Mesendoderm (in vitro differentiated cells): ENCODE data around the gene ZNF189.

Experiments used
- DNase-seq: peaks from one replicate; pipeline ENCODE4 v3.0.0; 2013
- H2AK5ac ChIP-seq: 2 replicates; pipeline ENCODE4 v1.6.1; 2013; ENCODE audit warnings: low read length, inconsistent platforms
- H2BK120ac ChIP-seq: 2 replicates; pipeline ENCODE4 v1.6.1; 2013; ENCODE audit warnings: low read depth, mild to moderate bottlenecking, low read length, moderate library complexity, mixed read lengths
- H2BK15ac ChIP-seq: replicated peaks from 2 replicates; pipeline ENCODE4 v1.6.1; 2013; ENCODE audit warnings: low read depth, mild to moderate bottlenecking, moderate library complexity
- H2BK5ac ChIP-seq: 2 replicates; pipeline ENCODE4 v1.6.1; 2013; ENCODE audit warnings: low read length, inconsistent platforms
- H3K18ac ChIP-seq: 2 replicates; pipeline ENCODE4 v1.6.1; 2013; ENCODE audit warnings: mild to moderate bottlenecking, low read length, mixed read lengths
- H3K23ac ChIP-seq: one replicate; pipeline ENCODE4 v1.6.1; 2013; ENCODE audit warnings: low read length
- H3K27ac ChIP-seq: 2 replicates; pipeline ENCODE4 v1.5.1; 2013; ENCODE audit warnings: low read depth, mild to moderate bottlenecking, inconsistent platforms, low read length, moderate library complexity
- H3K27me3 ChIP-seq: 2 replicates; pipeline ENCODE4 v1.6.1; 2013; ENCODE audit warnings: low read length, control low read depth, mild to moderate bottlenecking, inconsistent platforms; ENCODE audit not compliant: insufficient read depth, poor library complexity
- H3K36me3 ChIP-seq: 2 replicates; pipeline ENCODE4 v1.6.1; 2013; ENCODE audit warnings: low read length, inconsistent platforms; ENCODE audit not compliant: control insufficient read depth, insufficient read depth
- H3K4ac ChIP-seq: one replicate; pipeline ENCODE4 v1.6.1; 2013; ENCODE audit warnings: low read depth, mild to moderate bottlenecking, low read length, moderate library complexity
- H3K4me1 ChIP-seq: 2 replicates; pipeline ENCODE4 v1.6.1; 2013; ENCODE audit warnings: low read depth, low read length, inconsistent platforms; ENCODE audit not compliant: control insufficient read depth
- H3K4me2 ChIP-seq: 2 replicates; pipeline ENCODE4 v1.6.1; 2013; ENCODE audit warnings: low read length
- H3K4me3 ChIP-seq: 2 replicates; pipeline ENCODE4 v1.5.1; 2013; ENCODE audit warnings: mild to moderate bottlenecking, low read length
- H3K56ac ChIP-seq: one replicate; pipeline ENCODE4 v1.6.1; 2013; ENCODE audit warnings: low read length
- H3K79me1 ChIP-seq: 2 replicates; pipeline ENCODE4 v1.6.1; 2013; ENCODE audit warnings: low read length, inconsistent platforms
- H3K79me2 ChIP-seq: 2 replicates; pipeline ENCODE4 v1.6.1; 2013; ENCODE audit warnings: mild to moderate bottlenecking, low read length; ENCODE audit not compliant: control insufficient read depth, insufficient read depth
- H3K9ac ChIP-seq: 2 replicates; pipeline ENCODE4 v1.6.1; 2013; ENCODE audit warnings: low read length, inconsistent platforms
- H4K5ac ChIP-seq: one replicate; pipeline ENCODE4 v1.6.1; 2013; ENCODE audit warnings: low read length
- H4K8ac ChIP-seq: one replicate; pipeline ENCODE4 v1.6.1; 2013; ENCODE audit warnings: low read depth, mild to moderate bottlenecking, control low read depth, low read length, moderate library complexity
- WGBS: extraction: QIAGEN DNeasy Blood & Tissue Kit; methylation state at CpG from one replicate; pipeline ENCODE4 v1.1.7; 2013; ENCODE audit warnings: low lambda C conversion rate, missing lambda C conversion rate; ENCODE audit not compliant: insufficient coverage; ENCODE audit errors: extremely low coverage; 5-methylcytosine and 5-hydroxymethylcytosine counted together

Gene ZNF189

GRCh38 chr9:101354765-101355708 is 43.6 kb upstream of the ZNF189 start:
- Histone ChIP-seq H3K18ac (no peak overlapping the region), H4K5ac (no peak overlapping the region), H3K56ac (no peak overlapping the region), H3K4ac (no peak overlapping the region), H3K36me3 (no peaks in the 10 kb centered on the region), H3K4me1 (no peaks in the 10 kb centered on the region), H4K8ac (no peak overlapping the region), H3K23ac (no peak overlapping the region), H3K4me2 (no peak overlapping the region), H3K79me1 (no peaks in the 10 kb centered on the region), H3K4me3 (no peak overlapping the region), H3K27me3 (no peaks in the 10 kb centered on the region), H3K79me2 (no peaks in the 10 kb centered on the region), H3K9ac (no peak overlapping the region), H2BK5ac (no peak overlapping the region), H2AK5ac (no peak overlapping the region), H2BK120ac (no peak overlapping the region), H3K27ac (no peak overlapping the region), H2BK15ac (no peak overlapping the region)
- DNase-seq, result no peak
- no CpG with 5 or more reads among the region's 7 CpGs for WGBS

- no peak overlapping the region for H3K23ac ChIP-seq
- WGBS, result no CpG with 5 or more reads among the region's 1 CpG
- no peaks in the 10 kb centered on the region for H3K36me3 ChIP-seq
- no peak overlapping the region for H2BK15ac ChIP-seq
- no peaks in the 10 kb centered on the region for H3K4me1 ChIP-seq
- no peak overlapping the region for H3K56ac ChIP-seq
- H3K27me3 ChIP-seq, result no peaks in the 10 kb centered on the region
- no peak overlapping the region for H3K18ac ChIP-seq
- no peaks in the 10 kb centered on the region for H3K79me2 ChIP-seq
- no peak overlapping the region for H3K4me2 ChIP-seq
- no peak overlapping the region for H4K8ac ChIP-seq
- H3K4ac ChIP-seq, result no peak overlapping the region
- DNase-seq, result no peak
- H2BK5ac ChIP-seq, result no peak overlapping the region
- H3K9ac ChIP-seq, result no peak overlapping the region
- H2AK5ac ChIP-seq, result no peak overlapping the region
- no peak overlapping the region for H3K4me3 ChIP-seq
- no peak overlapping the region for H2BK120ac ChIP-seq
- H4K5ac ChIP-seq, result no peak overlapping the region
- no peak overlapping the region for H3K27ac ChIP-seq
- no peaks in the 10 kb centered on the region for H3K79me1 ChIP-seq
These were observed 42.0 kb upstream of the ZNF189 start for GRCh38 chr9:101356619-101357018.

GRCh38 chr9:101359679-101360078 is 39.0 kb upstream of the ZNF189 start:
- H2BK120ac ChIP-seq, result no peak overlapping the region
- no peak overlapping the region for H3K4me3 ChIP-seq
- H4K5ac ChIP-seq, result no peak overlapping the region
- no peak overlapping the region for H3K56ac ChIP-seq
- H2BK5ac ChIP-seq, result no peak overlapping the region
- H3K4me1 ChIP-seq, result no peaks in the 10 kb centered on the region
- no peaks in the 10 kb centered on the region for H3K79me2 ChIP-seq
- H3K79me1 ChIP-seq, result no peaks in the 10 kb centered on the region
- no peak overlapping the region for H3K23ac ChIP-seq
- no peak overlapping the region for H3K18ac ChIP-seq
- no peak for DNase-seq
- H3K36me3 ChIP-seq, result no peaks in the 10 kb centered on the region
- H3K4me2 ChIP-seq, result no peak overlapping the region
- no peak overlapping the region for H2AK5ac ChIP-seq
- no peak overlapping the region for H3K27ac ChIP-seq
- H2BK15ac ChIP-seq, result no peak overlapping the region
- no peak overlapping the region for H3K9ac ChIP-seq
- no CpG with 5 or more reads among the region's 1 CpG for WGBS
- no peak overlapping the region for H3K4ac ChIP-seq
- no peak overlapping the region for H4K8ac ChIP-seq
- no peaks in the 10 kb centered on the region for H3K27me3 ChIP-seq

GRCh38 chr9:101360647-101361046 is 38.0 kb upstream of the ZNF189 start:
- Histone ChIP-seq H2BK120ac (no peak overlapping the region), H3K27me3 (no peaks in the 10 kb centered on the region), H3K79me1 (no peaks in the 10 kb centered on the region), H3K23ac (no peak overlapping the region), H3K4me1 (no peaks in the 10 kb centered on the region), H4K5ac (no peak overlapping the region), H3K4ac (no peak overlapping the region), H3K4me3 (no peak overlapping the region), H3K79me2 (no peaks in the 10 kb centered on the region), H3K56ac (no peak overlapping the region), H2BK15ac (no peak overlapping the region), H3K36me3 (no peaks in the 10 kb centered on the region), H4K8ac (no peak overlapping the region), H2AK5ac (no peak overlapping the region), H3K9ac (no peak overlapping the region), H3K27ac (no peak overlapping the region), H3K4me2 (no peak overlapping the region), H3K18ac (no peak overlapping the region), H2BK5ac (no peak overlapping the region)
- DNase-seq, result no peak

GRCh38 chr9:101362450-101362849 is 36.2 kb upstream of the ZNF189 start:
- Histone ChIP-seq H3K4me3 (no peak overlapping the region), H3K23ac (no peak overlapping the region), H3K4ac (no peak overlapping the region), H2AK5ac (no peak overlapping the region), H3K36me3 (no peaks in the 10 kb centered on the region), H3K79me1 (no peaks in the 10 kb centered on the region), H3K9ac (no peak overlapping the region), H2BK5ac (no peak overlapping the region), H3K79me2 (no peaks in the 10 kb centered on the region), H3K4me2 (no peak overlapping the region), H2BK120ac (no peak overlapping the region), H2BK15ac (no peak overlapping the region), H3K4me1 (no peaks in the 10 kb centered on the region), H4K8ac (no peak overlapping the region), H3K56ac (no peak overlapping the region), H3K27ac (no peak overlapping the region), H3K18ac (no peak overlapping the region), H3K27me3 (no peaks in the 10 kb centered on the region), H4K5ac (peak overlapping the region; percentile 8)
- WGBS, result no CpG with 5 or more reads among the region's 5 CpGs
- no peak for DNase-seq

GRCh38 chr9:101365181-101365580 is 33.5 kb upstream of the ZNF189 start:
- H2BK15ac ChIP-seq, result no peak overlapping the region
- H3K79me1 ChIP-seq, result no peaks in the 10 kb centered on the region
- no peak overlapping the region for H4K8ac ChIP-seq
- H3K23ac ChIP-seq, result no peak overlapping the region
- H4K5ac ChIP-seq, result no peak overlapping the region
- H3K4me3 ChIP-seq, result no peak overlapping the region
- no peak overlapping the region for H3K18ac ChIP-seq
- H3K56ac ChIP-seq, result no peak overlapping the region
- no peak for DNase-seq
- H3K27me3 ChIP-seq, result no peaks in the 10 kb centered on the region
- H2BK5ac ChIP-seq, result no peak overlapping the region
- no peaks in the 10 kb centered on the region for H3K36me3 ChIP-seq
- H3K79me2 ChIP-seq, result no peaks in the 10 kb centered on the region
- no peak overlapping the region for H3K9ac ChIP-seq
- no peak overlapping the region for H3K4me2 ChIP-seq
- no peaks in the 10 kb centered on the region for H3K4me1 ChIP-seq
- H3K4ac ChIP-seq, result no peak overlapping the region
- H2AK5ac ChIP-seq, result no peak overlapping the region
- no peak overlapping the region for H3K27ac ChIP-seq
- no peak overlapping the region for H2BK120ac ChIP-seq
